CD4-positive, alpha-beta T cell treated with Interleukin-15 for 4 hours (primary cell): ENCODE measurements around the gene SPIC.

ENCODE experiments used
- DNase-seq: peaks from one replicate; pipeline ENCODE4 v3.0.0-alpha.2; 2020; ENCODE audit warnings: low spot score

The SPIC gene

GRCh38 chr12:101536069-101536674 is 61.0 kb downstream of the SPIC start:
- no peak for DNase-seq
